Measurements from ENCODE around the gene TRIM62.

TRIM62 gene

GRCh38 chr1:33180226-33180910, 1.5 kb downstream of the TRIM62 start:
- TF ChIP-seq ZFX (IDR thresholded peaks at IDR 0.05; ENCODE audit: borderline replicate concordance) (no peak), CTCF (IDR thresholded peaks at IDR 0.05) (no peak)
- peak overlapping the region; percentile 78; the same call in 1 of the 2 replicates for H3K27ac ChIP-seq

- TF ChIP-seq CTCF (IDR thresholded peaks at IDR 0.05) (no peak), ZFX (IDR thresholded peaks at IDR 0.05; ENCODE audit: borderline replicate concordance) (no peak)
- no peak overlapping the region for H3K27ac ChIP-seq
Measured at GRCh38 chr1:33178836-33179439, 2.9 kb downstream of the TRIM62 start.

- H3K27ac ChIP-seq = no peak overlapping the region
- TF ChIP-seq CTCF (IDR thresholded peaks at IDR 0.05) (no peak), ZFX (IDR thresholded peaks at IDR 0.05; ENCODE audit: borderline replicate concordance) (no peak)
Measured at GRCh38 chr1:33177996-33178540, 3.8 kb downstream of the TRIM62 start.

- TF ChIP-seq CTCF (IDR thresholded peaks at IDR 0.05) = no peak
- TF ChIP-seq ZFX (IDR thresholded peaks at IDR 0.05; ENCODE audit: borderline replicate concordance) = no peak
- no peak overlapping the region for H3K27ac ChIP-seq
Measured at GRCh38 chr1:33176887-33177286, 5.0 kb downstream of the TRIM62 start.

- H3K27ac ChIP-seq = no peak overlapping the region
- TF ChIP-seq ZFX (IDR thresholded peaks at IDR 0.05; ENCODE audit: borderline replicate concordance) (no peak), CTCF (IDR thresholded peaks at IDR 0.05) (no peak)
Measured at GRCh38 chr1:33176362-33176850, 5.4 kb downstream of the TRIM62 start.

- no peak for TF ChIP-seq ZFX (IDR thresholded peaks at IDR 0.05; ENCODE audit: borderline replicate concordance)
- TF ChIP-seq CTCF (IDR thresholded peaks at IDR 0.05) = no peak
- no peak overlapping the region for H3K27ac ChIP-seq
Measured at GRCh38 chr1:33175865-33176264, 6.0 kb downstream of the TRIM62 start.

- no peak overlapping the region for H3K27ac ChIP-seq
- TF ChIP-seq CTCF (IDR thresholded peaks at IDR 0.05) (no peak), ZFX (IDR thresholded peaks at IDR 0.05; ENCODE audit: borderline replicate concordance) (no peak)
Measured at GRCh38 chr1:33173091-33173490, 8.8 kb downstream of the TRIM62 start.
